ENCODE measurements around the gene DROSHA.

GRCh38 chr5:31471040-31471439 lies 60.9 kb downstream of the DROSHA start:
- no peak for TF ChIP-seq EZH2phosphoT487 (IDR thresholded peaks at IDR 0.05; ENCODE audit: borderline replicate concordance, low read length)
- TF ChIP-seq CTCF (IDR thresholded peaks at IDR 0.05; ENCODE audit: low read depth, low read length, poor library complexity, severe bottlenecking) = no peak
